WTC11 (cell line): Measurements from ENCODE around the gene B4GALT3.

ENCODE experiments used
- ESRRA ChIP-seq: sonication (generic); formaldehyde crosslinking; IDR thresholded peaks from 2 replicates; pipeline ENCODE4 v1.8.1; 2022; ENCODE audit warnings: mild to moderate bottlenecking, missing genetic modification reagents, borderline replicate concordance
- IRF2 ChIP-seq: sonication (generic); formaldehyde crosslinking; IDR thresholded peaks from 2 replicates; pipeline ENCODE4 v1.8.0; 2022; ENCODE audit warnings: low read depth, missing genetic modification reagents, borderline replicate concordance
- MAX ChIP-seq: sonication (generic); formaldehyde crosslinking; IDR thresholded peaks from 2 replicates; pipeline ENCODE4 v1.8.0; 2022; ENCODE audit warnings: mild to moderate bottlenecking, missing genetic modification reagents
- NR3C1 ChIP-seq: sonication (generic); formaldehyde crosslinking; conservative IDR thresholded peaks from 2 replicates; pipeline ENCODE4 v1.8.1; 2023; ENCODE audit warnings: low read depth, mild to moderate bottlenecking, missing genetic modification reagents
- SMAD3 ChIP-seq: sonication (generic); formaldehyde crosslinking; IDR thresholded peaks from 2 replicates; pipeline ENCODE4 v1.8.0; 2022; ENCODE audit warnings: missing genetic modification reagents, mild to moderate bottlenecking, borderline replicate concordance
- TF ChIP-seq, protein P1 (sequence below): fragments of 200-600 bp; IDR thresholded peaks from 2 replicates; pipeline ENCODE4 v1.8.0; 2022; ENCODE audit warnings: antibody characterized with exemption
- TF ChIP-seq, protein P2 (sequence below): sonication (generic); formaldehyde crosslinking; IDR thresholded peaks from 2 replicates; pipeline ENCODE4 v1.8.1; 2022; ENCODE audit warnings: low read depth, missing genetic modification reagents, borderline replicate concordance

- TF ChIP-seq, protein P1, sequence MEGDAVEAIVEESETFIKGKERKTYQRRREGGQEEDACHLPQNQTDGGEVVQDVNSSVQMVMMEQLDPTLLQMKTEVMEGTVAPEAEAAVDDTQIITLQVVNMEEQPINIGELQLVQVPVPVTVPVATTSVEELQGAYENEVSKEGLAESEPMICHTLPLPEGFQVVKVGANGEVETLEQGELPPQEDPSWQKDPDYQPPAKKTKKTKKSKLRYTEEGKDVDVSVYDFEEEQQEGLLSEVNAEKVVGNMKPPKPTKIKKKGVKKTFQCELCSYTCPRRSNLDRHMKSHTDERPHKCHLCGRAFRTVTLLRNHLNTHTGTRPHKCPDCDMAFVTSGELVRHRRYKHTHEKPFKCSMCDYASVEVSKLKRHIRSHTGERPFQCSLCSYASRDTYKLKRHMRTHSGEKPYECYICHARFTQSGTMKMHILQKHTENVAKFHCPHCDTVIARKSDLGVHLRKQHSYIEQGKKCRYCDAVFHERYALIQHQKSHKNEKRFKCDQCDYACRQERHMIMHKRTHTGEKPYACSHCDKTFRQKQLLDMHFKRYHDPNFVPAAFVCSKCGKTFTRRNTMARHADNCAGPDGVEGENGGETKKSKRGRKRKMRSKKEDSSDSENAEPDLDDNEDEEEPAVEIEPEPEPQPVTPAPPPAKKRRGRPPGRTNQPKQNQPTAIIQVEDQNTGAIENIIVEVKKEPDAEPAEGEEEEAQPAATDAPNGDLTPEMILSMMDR: no peak
- no peak for TF ChIP-seq MAX (CRISPR knock-in tag)
- no peak for TF ChIP-seq SMAD3
- TF ChIP-seq IRF2 (CRISPR knock-in tag): no peak
- TF ChIP-seq NR3C1 (CRISPR knock-in tag): no peak
- TF ChIP-seq ESRRA: no peak
- TF ChIP-seq, protein P2, sequence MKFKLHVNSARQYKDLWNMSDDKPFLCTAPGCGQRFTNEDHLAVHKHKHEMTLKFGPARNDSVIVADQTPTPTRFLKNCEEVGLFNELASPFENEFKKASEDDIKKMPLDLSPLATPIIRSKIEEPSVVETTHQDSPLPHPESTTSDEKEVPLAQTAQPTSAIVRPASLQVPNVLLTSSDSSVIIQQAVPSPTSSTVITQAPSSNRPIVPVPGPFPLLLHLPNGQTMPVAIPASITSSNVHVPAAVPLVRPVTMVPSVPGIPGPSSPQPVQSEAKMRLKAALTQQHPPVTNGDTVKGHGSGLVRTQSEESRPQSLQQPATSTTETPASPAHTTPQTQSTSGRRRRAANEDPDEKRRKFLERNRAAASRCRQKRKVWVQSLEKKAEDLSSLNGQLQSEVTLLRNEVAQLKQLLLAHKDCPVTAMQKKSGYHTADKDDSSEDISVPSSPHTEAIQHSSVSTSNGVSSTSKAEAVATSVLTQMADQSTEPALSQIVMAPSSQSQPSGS: no peak
Observed at GRCh38 chr1:161218301-161219077, 41.2 kb upstream of the B4GALT3 start.
